HG02884 (cell line): ENCODE results near the gene ASIC4.

ENCODE experiments used
- ATAC-seq: cut with Tn5 transposase; IDR thresholded peaks from one replicate; pipeline ENCODE4 v1.9.1; 2021; ENCODE audit warnings: mild to moderate bottlenecking, moderate library complexity; ENCODE audit not compliant: unreplicated experiment

ASIC4 gene, protein sequence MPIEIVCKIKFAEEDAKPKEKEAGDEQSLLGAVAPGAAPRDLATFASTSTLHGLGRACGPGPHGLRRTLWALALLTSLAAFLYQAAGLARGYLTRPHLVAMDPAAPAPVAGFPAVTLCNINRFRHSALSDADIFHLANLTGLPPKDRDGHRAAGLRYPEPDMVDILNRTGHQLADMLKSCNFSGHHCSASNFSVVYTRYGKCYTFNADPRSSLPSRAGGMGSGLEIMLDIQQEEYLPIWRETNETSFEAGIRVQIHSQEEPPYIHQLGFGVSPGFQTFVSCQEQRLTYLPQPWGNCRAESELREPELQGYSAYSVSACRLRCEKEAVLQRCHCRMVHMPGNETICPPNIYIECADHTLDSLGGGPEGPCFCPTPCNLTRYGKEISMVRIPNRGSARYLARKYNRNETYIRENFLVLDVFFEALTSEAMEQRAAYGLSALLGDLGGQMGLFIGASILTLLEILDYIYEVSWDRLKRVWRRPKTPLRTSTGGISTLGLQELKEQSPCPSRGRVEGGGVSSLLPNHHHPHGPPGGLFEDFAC

DNA sequence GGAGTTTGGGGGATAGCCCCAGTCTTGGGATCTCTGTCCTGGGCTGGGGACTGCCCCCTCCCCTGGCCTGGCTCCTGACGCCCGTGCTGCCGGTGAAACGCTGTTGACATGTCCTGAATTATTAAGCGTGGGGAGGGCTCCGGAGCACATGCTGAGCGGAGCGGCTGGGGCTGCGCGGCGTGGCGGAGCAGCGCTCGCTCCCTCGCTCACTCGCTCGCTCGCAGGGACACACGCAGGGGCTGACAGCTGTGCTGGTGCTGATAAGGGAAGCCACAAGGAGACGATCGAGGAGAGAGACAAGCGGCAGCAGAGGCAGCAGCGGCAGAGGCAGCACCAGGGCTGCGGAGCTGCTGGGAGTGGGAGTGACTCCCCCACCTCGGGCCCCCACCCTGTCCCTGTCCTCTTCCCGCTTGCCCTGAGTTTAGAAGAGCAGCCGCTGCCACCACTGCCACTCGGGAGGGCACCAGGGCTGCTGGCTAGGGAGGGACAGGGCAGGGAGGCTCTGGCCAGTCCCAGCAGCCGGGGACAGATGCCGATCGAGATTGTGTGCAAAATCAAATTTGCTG lies at the start of gene ASIC4:
Gene ASIC4 (plus strand): TSS at position 287 of the 566 bp plus-strand sequence. CDS start 243 bp downstream, at position 530.
- ATAC-seq, result no peak

DNA sequence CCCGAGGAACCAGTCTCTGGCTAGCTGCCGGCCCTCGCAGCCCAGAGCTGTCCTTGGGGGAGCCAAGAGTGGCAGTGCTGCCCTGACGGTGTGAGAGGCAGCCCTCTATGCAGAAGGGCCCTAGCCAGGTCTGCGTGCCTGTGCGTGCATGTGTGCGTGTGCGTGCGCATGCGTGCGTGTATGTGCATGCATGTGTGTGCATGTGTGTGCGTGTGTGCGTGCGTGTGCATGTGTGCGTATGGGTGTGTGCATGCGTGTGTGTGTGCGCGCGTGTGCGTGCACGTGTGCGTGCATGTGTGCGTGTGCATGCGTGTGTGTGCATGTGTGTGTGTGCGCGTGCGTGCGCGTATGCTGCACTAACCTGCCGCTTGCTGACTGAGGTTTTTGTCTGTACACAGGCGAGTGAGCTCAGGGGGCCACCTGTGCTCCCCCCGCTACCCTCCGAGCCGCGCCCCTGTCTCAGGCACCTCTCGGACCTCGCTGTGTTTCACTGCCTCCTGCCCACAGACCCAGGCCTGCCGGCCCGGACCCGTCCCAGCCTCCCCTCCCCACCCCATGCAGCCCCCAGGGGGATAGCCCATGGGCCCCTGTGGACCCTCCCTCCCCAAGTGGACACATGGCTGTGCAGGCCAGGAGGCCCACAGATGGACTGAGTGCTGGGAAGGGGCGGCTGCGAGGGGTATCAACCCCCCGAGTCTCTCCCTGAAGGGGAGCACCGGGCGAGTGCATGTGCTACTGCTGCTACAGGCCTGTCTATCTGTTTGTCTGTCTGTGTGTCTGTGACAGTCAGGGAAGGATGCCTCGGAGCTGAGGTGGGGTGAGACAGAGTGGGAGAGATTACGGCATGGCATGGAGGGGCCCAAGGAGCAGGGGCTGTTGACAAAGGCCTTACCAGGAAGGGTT lies 48.4 kb upstream of the ASIC4 start:
- no peak for ATAC-seq

DNA sequence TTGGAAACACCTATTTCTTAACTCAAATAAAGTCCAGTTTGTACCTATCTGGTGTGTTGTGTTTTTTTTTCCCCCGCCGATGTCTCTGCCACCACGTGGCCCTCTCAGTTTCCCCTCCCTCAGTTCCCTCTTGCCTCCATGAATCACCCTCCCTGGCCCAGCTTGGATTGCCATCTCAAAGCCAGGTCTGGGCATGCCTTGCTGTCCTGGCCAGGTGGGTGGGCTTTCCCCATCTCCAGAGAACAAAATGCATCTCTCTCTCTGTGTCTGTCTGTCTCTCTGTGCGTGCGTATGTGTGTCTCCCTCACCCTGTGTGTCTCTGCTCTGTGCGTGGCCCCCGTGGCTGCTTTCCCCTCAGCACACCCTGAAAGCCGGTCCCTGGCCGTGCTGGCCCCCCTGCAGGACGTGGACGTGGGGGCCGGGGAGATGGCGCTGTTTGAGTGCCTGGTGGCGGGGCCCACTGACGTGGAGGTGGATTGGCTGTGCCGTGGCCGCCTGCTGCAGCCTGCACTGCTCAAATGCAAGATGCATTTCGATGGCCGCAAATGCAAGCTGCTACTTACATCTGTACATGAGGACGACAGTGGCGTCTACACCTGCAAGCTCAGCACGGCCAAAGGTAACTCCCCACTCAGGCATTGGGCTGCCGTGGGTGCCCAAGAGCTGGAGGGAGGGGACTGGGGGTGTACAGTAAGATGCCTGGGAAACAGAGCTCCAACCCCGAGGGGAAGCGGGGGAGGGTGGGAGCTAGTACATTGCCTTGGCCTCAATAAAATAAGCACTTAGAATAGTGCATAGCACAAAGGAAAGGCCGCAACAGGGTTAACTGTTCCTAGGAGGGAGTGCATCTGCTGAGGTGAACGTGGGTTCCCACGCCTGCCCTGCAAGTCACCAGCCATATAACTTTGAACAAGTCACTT lies 47.2 kb upstream of the ASIC4 start:
- no peak for ATAC-seq

DNA sequence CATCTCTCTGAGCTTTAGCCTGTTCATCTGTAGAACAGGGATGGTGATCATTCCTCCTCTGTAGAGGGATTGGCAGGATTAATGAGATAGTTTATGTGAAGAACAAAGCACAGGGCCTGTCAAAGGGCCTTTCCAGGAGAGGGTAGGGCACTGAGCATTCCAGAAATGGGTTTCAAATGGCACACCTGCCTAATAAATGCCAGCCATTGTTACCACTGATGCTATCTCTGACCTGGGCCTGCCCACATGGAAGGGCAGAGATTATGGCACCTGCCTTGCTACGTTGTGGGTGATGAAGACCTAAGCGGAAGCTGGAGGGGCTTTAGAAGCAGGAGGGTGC lies 46.6 kb upstream of the ASIC4 start:
- no peak for ATAC-seq

DNA sequence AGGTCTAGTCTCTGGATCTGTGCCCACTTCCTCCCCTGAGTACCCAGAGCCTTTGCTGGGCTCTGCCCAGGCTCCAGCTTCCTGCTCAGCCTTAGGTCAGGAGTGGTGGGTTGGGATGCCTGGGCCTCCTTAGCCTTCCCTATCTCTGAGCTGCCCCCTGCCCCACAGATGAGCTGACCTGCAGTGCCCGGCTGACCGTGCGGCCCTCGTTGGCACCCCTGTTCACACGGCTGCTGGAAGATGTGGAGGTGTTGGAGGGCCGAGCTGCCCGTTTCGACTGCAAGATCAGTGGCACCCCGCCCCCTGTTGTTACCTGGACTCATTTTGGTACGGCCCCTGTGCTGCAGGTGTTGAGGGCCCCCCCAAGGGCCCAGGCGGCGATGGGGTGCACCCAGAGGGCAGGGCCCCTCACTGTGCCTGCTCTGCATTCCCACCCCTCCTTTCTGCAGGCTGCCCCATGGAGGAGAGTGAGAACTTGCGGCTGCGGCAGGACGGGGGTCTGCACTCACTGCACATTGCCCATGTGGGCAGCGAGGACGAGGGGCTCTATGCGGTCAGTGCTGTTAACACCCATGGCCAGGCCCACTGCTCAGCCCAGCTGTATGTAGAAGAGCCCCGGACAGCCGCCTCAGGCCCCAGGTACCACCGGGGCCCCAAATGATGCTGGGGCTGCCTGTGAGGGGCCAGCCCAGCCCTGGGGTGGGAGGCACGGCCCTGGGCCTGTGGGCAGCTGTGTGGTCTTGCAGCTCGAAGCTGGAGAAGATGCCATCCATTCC lies 45.7 kb upstream of the ASIC4 start:
- no peak for ATAC-seq

DNA sequence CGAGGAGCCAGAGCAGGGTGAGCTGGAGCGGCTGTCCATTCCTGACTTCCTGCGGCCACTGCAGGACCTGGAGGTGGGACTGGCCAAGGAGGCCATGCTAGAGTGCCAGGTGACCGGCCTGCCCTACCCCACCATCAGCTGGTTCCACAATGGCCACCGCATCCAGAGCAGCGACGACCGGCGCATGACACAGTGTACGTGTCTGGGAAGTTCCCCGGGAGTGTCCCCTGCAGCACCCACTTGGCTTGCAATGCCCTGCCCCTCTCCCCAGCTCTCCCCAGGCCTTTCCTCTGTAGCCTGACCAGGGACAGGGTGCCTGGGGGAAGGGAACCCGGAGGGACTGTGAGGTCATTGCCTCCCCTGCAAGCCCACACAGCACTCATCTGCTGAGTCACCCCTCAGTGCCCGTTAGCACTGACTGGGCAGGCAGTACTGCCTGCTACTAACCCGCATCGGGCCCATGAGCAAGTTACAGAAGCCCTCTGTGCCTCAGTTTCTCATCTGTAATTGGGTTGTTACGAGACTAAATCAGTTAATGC lies 45.0 kb upstream of the ASIC4 start:
- no peak for ATAC-seq

GRCh38 chr2:219470429-219470828 lies 43.9 kb upstream of the ASIC4 start:
- ATAC-seq, result no peak

DNA sequence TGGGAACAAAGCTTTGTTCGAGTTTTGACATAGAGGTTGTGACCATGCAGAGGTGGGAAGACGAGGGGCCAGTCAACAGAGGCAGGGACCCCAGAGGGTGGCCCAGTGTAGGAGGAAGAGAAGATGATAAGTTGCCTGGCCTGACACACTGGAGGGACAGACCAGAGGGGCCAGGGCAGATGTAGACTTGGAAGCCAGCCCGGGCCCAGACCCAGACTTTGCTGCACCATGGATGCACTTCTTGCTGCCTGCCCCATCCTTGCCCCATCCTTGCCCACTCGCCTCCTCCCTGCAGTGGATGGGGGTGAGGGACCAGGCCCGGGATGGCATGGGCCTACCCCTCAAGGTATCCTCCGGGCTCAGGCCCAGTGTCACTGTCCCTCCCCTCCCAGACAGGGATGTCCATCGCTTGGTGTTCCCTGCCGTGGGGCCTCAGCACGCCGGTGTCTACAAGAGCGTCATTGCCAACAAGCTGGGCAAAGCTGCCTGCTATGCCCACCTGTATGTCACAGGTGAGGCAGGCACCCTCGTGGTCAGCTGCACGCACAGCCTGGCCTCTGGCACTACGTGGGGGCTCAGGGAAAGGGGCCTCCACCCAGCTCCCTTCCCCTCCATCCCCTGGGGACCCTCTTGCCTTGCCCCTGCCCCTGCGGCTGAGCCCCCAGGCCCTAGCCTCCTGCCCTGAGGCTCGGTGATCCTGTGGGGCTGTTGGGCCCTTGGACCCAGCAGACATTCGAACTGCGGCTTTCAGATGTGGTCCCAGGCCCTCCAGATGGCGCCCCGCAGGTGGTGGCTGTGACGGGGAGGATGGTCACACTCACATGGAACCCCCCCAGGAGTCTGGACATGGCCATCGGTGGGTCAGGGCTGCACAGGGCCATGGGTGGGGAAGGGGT lies 42.6 kb upstream of the ASIC4 start:
- ATAC-seq, result no peak

DNA sequence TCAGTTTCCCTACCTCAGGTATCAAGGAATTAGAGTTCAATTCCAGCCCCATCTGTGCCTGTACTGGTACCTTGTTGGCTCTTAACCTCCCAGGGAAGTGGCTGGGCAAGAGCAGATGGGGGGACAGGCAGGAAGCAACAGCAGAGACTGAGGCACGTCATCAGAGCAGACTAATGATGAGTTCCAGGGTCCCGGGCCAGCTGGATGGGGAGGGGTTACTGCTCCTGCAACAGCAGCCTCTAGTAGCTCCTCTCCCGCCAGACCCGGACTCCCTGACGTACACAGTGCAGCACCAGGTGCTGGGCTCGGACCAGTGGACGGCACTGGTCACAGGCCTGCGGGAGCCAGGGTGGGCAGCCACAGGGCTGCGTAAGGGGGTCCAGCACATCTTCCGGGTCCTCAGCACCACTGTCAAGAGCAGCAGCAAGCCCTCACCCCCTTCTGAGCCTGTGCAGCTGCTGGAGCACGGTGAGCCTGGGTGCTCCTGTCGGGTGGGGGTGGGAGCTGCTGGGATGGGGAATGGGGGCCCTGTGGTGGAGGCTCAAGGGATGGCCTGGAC lies 41.6 kb upstream of the ASIC4 start:
- no peak for ATAC-seq

GRCh38 chr2:219473511-219473910 lies 40.8 kb upstream of the ASIC4 start:
- no peak for ATAC-seq

- ATAC-seq, result no peak
Observed at GRCh38 chr2:219474285-219475060, 39.8 kb upstream of the ASIC4 start.

- no peak for ATAC-seq
Observed at GRCh38 chr2:219475278-219475677, 39.0 kb upstream of the ASIC4 start.

GRCh38 chr2:219475697-219476651 lies 38.3 kb upstream of the ASIC4 start:
- no peak for ATAC-seq

GRCh38 chr2:219476652-219477151 lies 37.6 kb upstream of the ASIC4 start:
- no peak for ATAC-seq

DNA sequence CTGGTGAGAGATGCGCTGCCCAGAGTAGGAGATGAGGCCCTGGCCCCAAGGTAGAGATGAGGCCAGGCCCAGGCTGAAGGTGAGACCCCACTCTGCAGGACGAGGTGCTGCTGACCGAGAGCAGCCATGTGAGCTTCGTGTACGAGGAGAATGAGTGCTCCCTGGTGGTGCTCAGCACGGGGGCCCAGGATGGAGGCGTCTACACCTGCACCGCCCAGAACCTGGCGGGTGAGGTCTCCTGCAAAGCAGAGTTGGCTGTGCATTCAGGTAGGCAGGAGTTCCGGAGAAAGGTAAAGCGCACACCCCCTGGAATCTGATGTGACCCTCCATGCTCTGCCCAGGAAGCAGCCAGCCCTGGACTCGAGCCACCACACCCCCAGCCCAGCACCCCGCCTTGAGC lies 37.1 kb upstream of the ASIC4 start:
- ATAC-seq, result no peak

DNA sequence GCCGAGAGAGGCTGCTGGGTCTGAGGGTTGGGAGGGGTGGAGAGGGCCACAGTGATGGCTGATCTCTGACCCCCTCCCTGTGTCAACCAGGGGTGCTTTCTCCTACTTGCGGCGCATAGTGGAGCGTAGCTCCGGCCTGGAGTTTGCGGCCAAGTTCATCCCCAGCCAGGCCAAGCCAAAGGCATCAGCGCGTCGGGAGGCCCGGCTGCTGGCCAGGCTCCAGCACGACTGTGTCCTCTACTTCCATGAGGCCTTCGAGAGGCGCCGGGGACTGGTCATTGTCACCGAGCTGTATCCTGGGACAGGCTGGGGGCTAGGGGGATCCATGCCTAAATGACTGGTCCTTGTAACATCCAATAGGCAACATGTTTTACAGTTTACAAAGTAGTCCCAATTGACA lies 36.5 kb upstream of the ASIC4 start:
- ATAC-seq, result no peak
